Activated CD4-positive, alpha-beta T cell treated with anti-CD3 and anti-CD28 coated beads, Interleukin-2, amount 50 U/mL, for 4 hours (primary cell): ENCODE results near the gene GPC6.

Experiments
- DNase-seq, 2 experiments: peaks; one replicate each; pipeline ENCODE4 v3.0.0-alpha.2; 2020

GPC6 gene

GRCh38 chr13:94143624-94144350 is 917.2 kb downstream of the GPC6 start:
- DNase-seq = no peak

- no peak for DNase-seq
Measured at GRCh38 chr13:94145966-94146365, 919.4 kb downstream of the GPC6 start.

GRCh38 chr13:94153586-94153985 is 927.0 kb downstream of the GPC6 start:
- no peak for DNase-seq

- no peak for DNase-seq
Measured at GRCh38 chr13:94154367-94154766, 927.8 kb downstream of the GPC6 start.

- DNase-seq = no peak
Measured at GRCh38 chr13:94157705-94158218, 931.2 kb downstream of the GPC6 start.

- DNase-seq = no peak
Measured at GRCh38 chr13:94160875-94161274, 934.3 kb downstream of the GPC6 start.

GRCh38 chr13:94162289-94162688 is 935.7 kb downstream of the GPC6 start:
- DNase-seq = no peak

- DNase-seq = no peak
Measured at GRCh38 chr13:94163535-94163934, 936.9 kb downstream of the GPC6 start.

GRCh38 chr13:94168783-94169453 is 942.3 kb downstream of the GPC6 start:
- DNase-seq = no peak

GRCh38 chr13:94169454-94170144 is 943.0 kb downstream of the GPC6 start:
- DNase-seq = no peak

- DNase-seq = no peak
Measured at GRCh38 chr13:94170145-94170571, 943.6 kb downstream of the GPC6 start.

- no peak for DNase-seq
Measured at GRCh38 chr13:94172416-94172815, 945.8 kb downstream of the GPC6 start.

GRCh38 chr13:94173312-94173854 is 946.8 kb downstream of the GPC6 start:
- DNase-seq = no peak

GRCh38 chr13:94174009-94174408 is 947.4 kb downstream of the GPC6 start:
- no peak for DNase-seq

GRCh38 chr13:94175076-94175475 is 948.5 kb downstream of the GPC6 start:
- DNase-seq = no peak

GRCh38 chr13:94176561-94176960 is 950.0 kb downstream of the GPC6 start:
- DNase-seq = no peak

- DNase-seq = no peak
Measured at GRCh38 chr13:94177041-94177440, 950.4 kb downstream of the GPC6 start.

- no peak for DNase-seq
Measured at GRCh38 chr13:94178625-94179244, 952.1 kb downstream of the GPC6 start.

- no peak for DNase-seq
Measured at GRCh38 chr13:94181461-94182107, 955.0 kb downstream of the GPC6 start.

- DNase-seq = no peak
Measured at GRCh38 chr13:94182185-94182761, 955.7 kb downstream of the GPC6 start.

- no peak for DNase-seq
Measured at GRCh38 chr13:94186470-94186869, 959.9 kb downstream of the GPC6 start.
